PC-3 (cell line): Measurements from ENCODE around the gene TAS1R2. TPM values are rescaled to one million over a fixed set of nuclear protein-coding genes. Genes with fewer than 3 reads are reported as not detected.
"Not testable (repeated sequence)": the region's sequence is repeated elsewhere in the genome, so short reads cannot be mapped to it uniquely, and the experiment has no call there.

Source experiments
- ATAC-seq: fragments of 200-7000 bp; cut with Tn5 transposase; 2 replicates; pipeline ENCODE4 v1.9.1; 2020; ENCODE audit warnings: mild to moderate bottlenecking, moderate library complexity
- BruUV-seq: library from RNA; stranded (reverse); fragments of 400-500 nt; replicated peaks from 2 replicates; lab custom pipeline; 2021; lab: Mats Ljungman, UMichigan
- CTCF ChIA-PET: fragments of 300-600 bp; sonication (Branson Sonifier 250); formaldehyde crosslinking; loops from one replicate; lab custom pipeline; 2022; ENCODE audit warnings: antibody characterized with exemption; lab: Charles Lee
- POLR2A ChIA-PET: fragments of 300-600 bp; sonication (Branson Sonifier 250); formaldehyde crosslinking; loops from one replicate; lab custom pipeline; 2022; ENCODE audit warnings: antibody characterized with exemption; ENCODE audit not compliant: unreplicated experiment; lab: Charles Lee
- DNase-seq: peaks from one replicate; pipeline ENCODE4 v3.0.0-alpha.2; 2015
- H2AFZ ChIP-seq: fragments of 300-600 bp; sonication (generic); 2 replicates; pipeline ENCODE4 v1.6.0; 2016; ENCODE audit warnings: antibody characterized with exemption, low read length
- H3F3A ChIP-seq: fragments of 300-600 bp; sonication (generic); one replicate; pipeline ENCODE4 v1.6.0; 2017; ENCODE audit warnings: antibody characterized with exemption, low read length, control low read depth, mild to moderate bottlenecking; ENCODE audit not compliant: unreplicated experiment
- H3K27ac ChIP-seq: fragments of 300-600 bp; sonication (generic); 2 replicates; pipeline ENCODE4 v1.5.1; 2016; ENCODE audit warnings: mild to moderate bottlenecking, low read length
- H3K27me3 ChIP-seq: fragments of 300-600 bp; sonication (generic); 2 replicates; pipeline ENCODE4 v1.6.1; 2016; ENCODE audit warnings: low read length, mixed read lengths
- H3K36me3 ChIP-seq: fragments of 300-600 bp; sonication (generic); 2 replicates; pipeline ENCODE4 v1.6.1; 2016; ENCODE audit warnings: low read depth, mixed run types, low read length, mixed read lengths
- H3K4me1 ChIP-seq: fragments of 300-600 bp; sonication (generic); 2 replicates; pipeline ENCODE4 v1.5.1; 2016; ENCODE audit warnings: low read length; ENCODE audit not compliant: insufficient read depth
- H3K4me2 ChIP-seq: fragments of 300-600 bp; sonication (generic); 2 replicates; pipeline ENCODE4 v1.6.0; 2016; ENCODE audit warnings: low read length
- H3K4me3 ChIP-seq: fragments of 300-600 bp; sonication (generic); 2 replicates; pipeline ENCODE4 v1.5.1; 2016; ENCODE audit warnings: mild to moderate bottlenecking, low read length, mixed read lengths
- H3K79me2 ChIP-seq: fragments of 300-600 bp; sonication (generic); 2 replicates; pipeline ENCODE4 v1.6.1; 2017; ENCODE audit warnings: low read length, mixed read lengths
- H3K9ac ChIP-seq: fragments of 300-600 bp; sonication (generic); 2 replicates; pipeline ENCODE4 v1.6.0; 2016; ENCODE audit warnings: mild to moderate bottlenecking, low read length
- H3K9me2 ChIP-seq: fragments of 300-600 bp; sonication (generic); replicated peaks from 2 replicates; pipeline ENCODE4 v1.6.1; 2016; ENCODE audit warnings: mixed run types, low read length, mixed read lengths
- H3K9me3 ChIP-seq: fragments of 300-600 bp; sonication (generic); 2 replicates; pipeline ENCODE4 v1.6.1; 2016; ENCODE audit warnings: low read length, mixed read lengths
- H4K20me1 ChIP-seq: fragments of 300-600 bp; sonication (generic); 2 replicates; pipeline ENCODE4 v1.6.1; 2016; ENCODE audit warnings: low read length, mixed read lengths
- EZH2 ChIP-seq: fragments of 300-600 bp; sonication (generic); IDR thresholded peaks from one replicate; pipeline ENCODE4 v1.6.1; 2017; ENCODE audit warnings: antibody characterized with exemption, mild to moderate bottlenecking, low read length; ENCODE audit not compliant: unreplicated experiment
- EZH2phosphoT487 ChIP-seq: fragments of 300-600 bp; sonication (generic); IDR thresholded peaks from 2 replicates; pipeline ENCODE4 v1.6.1; 2018; ENCODE audit warnings: mild to moderate bottlenecking, antibody characterized with exemption, low read length, borderline replicate concordance
- intact Hi-C: fragments of 100-400 bp; cut with micrococcal nuclease; formaldehyde crosslinking; loops from 2 replicates; pipeline ENCODE4 v1.9.0; 2023
- total RNA-seq: library from RNA; depleted of rRNA; stranded (reverse); fragments of >200 nt; gene quantifications from 2 replicates; pipeline ENCODE4 v1.2.3, GENCODE V29; 2014
- TF ChIP-seq, protein P1 (sequence below): fragments of 300-600 bp; sonication (generic); conservative IDR thresholded peaks from 2 replicates; pipeline ENCODE4 v1.5.1; 2017; ENCODE audit warnings: antibody characterized with exemption, low read depth, mild to moderate bottlenecking, low read length

The TAS1R2 gene
- total RNA-seq, 1 experiment from 2014 or later = not detected

DNA sequence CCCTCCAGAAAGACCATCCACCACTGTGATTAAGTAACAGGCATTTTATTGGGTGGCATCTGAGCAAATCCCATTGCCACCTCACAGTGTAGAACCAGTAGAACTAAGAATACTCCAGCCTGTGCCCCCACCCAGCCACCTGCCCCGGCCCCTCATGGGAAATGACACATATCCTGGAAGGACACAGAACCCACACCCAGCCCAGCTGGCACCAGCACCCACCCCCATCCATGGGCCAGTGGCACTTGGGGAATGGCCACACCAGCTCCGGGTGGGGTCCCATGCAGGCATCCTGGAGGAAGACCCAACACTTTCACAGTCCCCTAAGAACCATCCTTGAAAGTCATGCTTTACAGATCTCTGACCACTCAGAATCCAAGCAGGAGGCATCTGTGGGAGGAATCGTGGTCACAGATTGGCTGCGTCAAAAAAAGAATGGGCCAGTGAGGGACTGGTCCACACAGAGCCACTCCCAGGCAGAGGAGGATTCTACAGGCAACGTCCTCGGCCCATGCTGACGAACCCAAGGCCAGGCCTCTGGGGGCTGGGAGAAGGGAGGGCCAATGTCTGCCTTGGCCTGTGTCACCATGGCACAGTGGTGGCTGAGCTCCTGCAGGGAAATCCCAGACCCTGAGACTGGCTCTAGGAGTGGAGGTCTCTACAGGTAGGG, 12.1 kb upstream of the TAS1R2 start:
- Histone ChIP-seq H3K79me2 (no peaks in the 10 kb centered on the region), H3K4me1 (no peaks in the 10 kb centered on the region), H3K27me3 (peaks cover 7% of the 10 kb centered on the region; the same call in 1 of the 2 replicates), H3K9me3 (no peaks in the 10 kb centered on the region), H3K4me3 (no peak overlapping the region), H3K36me3 (no peaks in the 10 kb centered on the region), H3K27ac (no peak overlapping the region), H3K9ac (no peak overlapping the region), H3K4me2 (no peak overlapping the region), H3K9me2 (no peaks in the 10 kb centered on the region), H4K20me1 (no peaks in the 10 kb centered on the region), H2AFZ (no peak overlapping the region), H3F3A (no peaks in the 10 kb centered on the region)
- no TSS peak for BruUV-seq
- POLR2A ChIA-PET = interaction anchor here (0.6 kb wide), 1 partner anchor 102 kb away, joined by 3 read pairs; no protein-coding TSS in a partner anchor
- CTCF ChIA-PET = no interaction called here
- intact Hi-C loops = no loop called here
- TF ChIP-seq EZH2phosphoT487 (no peak), EZH2 (no peak)
- TF ChIP-seq, protein P1, sequence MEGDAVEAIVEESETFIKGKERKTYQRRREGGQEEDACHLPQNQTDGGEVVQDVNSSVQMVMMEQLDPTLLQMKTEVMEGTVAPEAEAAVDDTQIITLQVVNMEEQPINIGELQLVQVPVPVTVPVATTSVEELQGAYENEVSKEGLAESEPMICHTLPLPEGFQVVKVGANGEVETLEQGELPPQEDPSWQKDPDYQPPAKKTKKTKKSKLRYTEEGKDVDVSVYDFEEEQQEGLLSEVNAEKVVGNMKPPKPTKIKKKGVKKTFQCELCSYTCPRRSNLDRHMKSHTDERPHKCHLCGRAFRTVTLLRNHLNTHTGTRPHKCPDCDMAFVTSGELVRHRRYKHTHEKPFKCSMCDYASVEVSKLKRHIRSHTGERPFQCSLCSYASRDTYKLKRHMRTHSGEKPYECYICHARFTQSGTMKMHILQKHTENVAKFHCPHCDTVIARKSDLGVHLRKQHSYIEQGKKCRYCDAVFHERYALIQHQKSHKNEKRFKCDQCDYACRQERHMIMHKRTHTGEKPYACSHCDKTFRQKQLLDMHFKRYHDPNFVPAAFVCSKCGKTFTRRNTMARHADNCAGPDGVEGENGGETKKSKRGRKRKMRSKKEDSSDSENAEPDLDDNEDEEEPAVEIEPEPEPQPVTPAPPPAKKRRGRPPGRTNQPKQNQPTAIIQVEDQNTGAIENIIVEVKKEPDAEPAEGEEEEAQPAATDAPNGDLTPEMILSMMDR = no peak
- DNase-seq (no peak), ATAC-seq (no peak)

DNA sequence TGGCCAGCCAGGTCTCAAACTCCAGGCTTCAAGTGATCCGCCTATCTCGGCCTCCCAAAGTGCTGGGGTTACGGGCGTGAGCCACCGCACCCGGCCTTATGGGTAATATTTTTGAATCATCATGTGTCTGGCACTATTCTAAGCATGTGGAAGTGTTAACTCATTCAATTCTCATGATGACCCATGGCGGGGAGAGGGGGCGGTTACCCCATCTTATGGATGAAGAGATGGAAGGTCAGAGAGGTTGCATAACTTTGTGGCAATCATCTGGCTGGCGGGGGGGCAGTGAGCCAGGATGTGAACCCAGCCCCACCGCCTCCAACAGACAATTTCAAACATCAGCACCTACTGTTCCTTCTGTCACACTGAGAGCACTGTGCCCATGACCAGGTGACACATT, 11.5 kb upstream of the TAS1R2 start:
- CTCF ChIA-PET = no interaction called here

DNA sequence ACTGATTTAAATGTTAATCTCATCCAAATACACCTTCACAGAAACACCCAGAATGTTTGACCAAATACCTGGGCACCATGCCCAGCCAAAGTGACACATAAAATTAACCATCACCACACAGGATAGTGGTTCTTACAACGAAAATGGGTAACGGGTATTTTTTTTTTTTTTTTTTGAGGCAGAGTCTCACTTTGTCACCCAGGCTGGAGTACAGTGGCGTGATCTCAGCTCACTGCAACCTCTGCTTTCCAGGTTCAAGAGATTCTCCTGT, 11.1 kb upstream of the TAS1R2 start:
- intact Hi-C loops, CTCF ChIA-PET, H4K20me1 ChIP-seq, H3K4me2 ChIP-seq, POLR2A ChIA-PET, ATAC-seq, H3K9ac ChIP-seq, H3K9me3 ChIP-seq, H3K79me2 ChIP-seq, H3K4me3 ChIP-seq, H3K27ac ChIP-seq, H3K9me2 ChIP-seq, H2AFZ ChIP-seq, H3F3A ChIP-seq, H3K36me3 ChIP-seq, H3K4me1 ChIP-seq, BruUV-seq: not testable (repeated sequence)
- H3K27me3 ChIP-seq = peaks cover 14% of the 10 kb centered on the region
- DNase-seq = peak; percentile 59

More for the DNA sequence above, 11.5 kb upstream of the TAS1R2 start:
- no peaks in the 10 kb centered on the region for H3K4me1 ChIP-seq
- no peak overlapping the region for H3K4me2 ChIP-seq
- H3K9me3 ChIP-seq = no peaks in the 10 kb centered on the region
- H3K27ac ChIP-seq = no peak overlapping the region
- DNase-seq (no peak), ATAC-seq (no peak)
- POLR2A ChIA-PET = no interaction called here
- H3K36me3 ChIP-seq = no peaks in the 10 kb centered on the region
- H3K79me2 ChIP-seq = no peaks in the 10 kb centered on the region
- no peaks in the 10 kb centered on the region for H3F3A ChIP-seq
- H3K27me3 ChIP-seq = peaks cover 11% of the 10 kb centered on the region
- H3K9me2 ChIP-seq = no peaks in the 10 kb centered on the region
- intact Hi-C loops = no loop called here
- H3K4me3 ChIP-seq = no peak overlapping the region
- BruUV-seq = no TSS peak
- no peaks in the 10 kb centered on the region for H4K20me1 ChIP-seq
- no peak for TF ChIP-seq EZH2phosphoT487
- TF ChIP-seq EZH2 = no peak
- TF ChIP-seq, protein P1 = no peak
- no peak overlapping the region for H2AFZ ChIP-seq
- H3K9ac ChIP-seq = no peak overlapping the region
